A204.1 (cell line): Measurements from ENCODE around the gene CHPF2.

Experiments used
- FAIRE-seq: peaks from 2 replicates; lab custom pipeline; 2012; peaks lifted over from hg19 to GRCh38; lab: Jason Lieb, UNC

Gene CHPF2

GRCh38 chr7:151265351-151265931, 33.2 kb downstream of the CHPF2 start:
- no peak for FAIRE-seq

- FAIRE-seq = no peak
Observed at GRCh38 chr7:151269511-151269910, 37.2 kb downstream of the CHPF2 start.

- no peak for FAIRE-seq
Observed at GRCh38 chr7:151271699-151272355, 39.5 kb downstream of the CHPF2 start.

- FAIRE-seq = no peak
Observed at GRCh38 chr7:151272405-151272804, 40.1 kb downstream of the CHPF2 start.

GRCh38 chr7:151272877-151273276, 40.6 kb downstream of the CHPF2 start:
- FAIRE-seq = no peak

GRCh38 chr7:151273651-151274390, 41.5 kb downstream of the CHPF2 start:
- no peak for FAIRE-seq

GRCh38 chr7:151274396-151274795, 42.1 kb downstream of the CHPF2 start:
- no peak for FAIRE-seq

GRCh38 chr7:151274936-151275812, 42.9 kb downstream of the CHPF2 start:
- no peak for FAIRE-seq

- no peak for FAIRE-seq
Observed at GRCh38 chr7:151275813-151276577, 43.7 kb downstream of the CHPF2 start.

GRCh38 chr7:151276666-151277590, 44.6 kb downstream of the CHPF2 start:
- no peak for FAIRE-seq

GRCh38 chr7:151277631-151278030, 45.3 kb downstream of the CHPF2 start:
- no peak for FAIRE-seq

GRCh38 chr7:151278949-151279348, 46.7 kb downstream of the CHPF2 start:
- FAIRE-seq = no peak

GRCh38 chr7:151279868-151280267, 47.6 kb downstream of the CHPF2 start:
- no peak for FAIRE-seq

- no peak for FAIRE-seq
Observed at GRCh38 chr7:151280388-151281019, 48.2 kb downstream of the CHPF2 start.

GRCh38 chr7:151281686-151282085, 49.4 kb downstream of the CHPF2 start:
- FAIRE-seq = no peak

- no peak for FAIRE-seq
Observed at GRCh38 chr7:151282111-151282510, 49.8 kb downstream of the CHPF2 start.

- FAIRE-seq = no peak
Observed at GRCh38 chr7:151283302-151283701, 51.0 kb downstream of the CHPF2 start.

- FAIRE-seq = no peak
Observed at GRCh38 chr7:151286148-151286547, 53.9 kb downstream of the CHPF2 start.
